ENCODE data around the gene RASL11B. TPM values are rescaled to one million over a fixed set of nuclear protein-coding genes. Genes with fewer than 3 reads are reported as not detected.

Gene RASL11B
- total and polyA plus RNA-seq, 2 of the 13 experiments (the other 11 are each of a cell fraction or from before 2014, with no cell fraction given): 0.07 to 0.20 TPM

GRCh38 chr4:52904421-52904820 lies 42.3 kb downstream of the RASL11B start (continued):
- TF ChIP-seq CC2D1A (CRISPR knock-in tag; IDR thresholded peaks at IDR 0.05) (no peak), IKZF4 (CRISPR knock-in tag; IDR thresholded peaks at IDR 0.05; ENCODE audit: borderline replicate concordance, low read depth, not compliant biosample characterization) (no peak)

DNA sequence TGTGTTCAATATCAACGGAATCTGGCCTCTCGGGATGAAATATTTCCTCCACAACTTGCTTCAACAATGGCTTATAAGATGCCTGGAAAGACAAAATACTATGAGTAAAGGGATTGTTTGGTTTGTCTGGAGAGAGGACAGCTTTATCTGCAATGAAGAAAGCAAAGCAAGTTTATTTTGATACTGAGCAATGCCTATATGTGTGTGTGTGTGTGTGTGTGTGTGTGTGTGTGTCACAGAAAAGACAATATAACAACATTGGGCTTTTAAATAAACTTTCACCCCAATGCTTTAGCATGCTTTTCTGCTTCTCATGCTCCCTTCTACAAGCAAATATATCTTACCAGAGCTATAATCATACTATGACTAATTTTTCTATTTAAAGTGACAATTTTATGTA lies 45.4 kb downstream of the RASL11B start:
- ChIA-PET POLR2A (no interaction called here), CTCF (ENCODE audit: low intra/inter-chr PET ratio, low total read pairs) (no interaction called here)
- no peak overlapping the region for H3K27ac ChIP-seq (ENCODE audit: extremely low read length, insufficient read depth, low read length)
- no peak for FAIRE-seq
- H3K9ac ChIP-seq (ENCODE audit: insufficient read depth, low read depth, low read length): no peak overlapping the region
- no peak for DNase-seq (ENCODE audit: low spot score)
- H3K36me3 ChIP-seq (replicated peaks in 1 of 2; ENCODE audit: control insufficient read depth in 1 of 2, insufficient read depth in 2 of 2, low read length in 2 of 2): no peaks in the 10 kb centered on the region; a peak in 1 of 5 replicates
- ATAC-seq: no peak
- no peaks in the 10 kb centered on the region for H4K20me1 ChIP-seq (ENCODE audit: insufficient read depth, low read length)
- H2AFZ ChIP-seq (ENCODE audit: low read length): no peak overlapping the region
- no peaks in the 10 kb centered on the region for H3K9me3 ChIP-seq (ENCODE audit: low read length)
- WGBS (ENCODE audit: low lambda C conversion rate): 98% methylated on average over 2 of the region's 2 CpGs
- H3K4me3 ChIP-seq (replicated peaks in 1 of 3; ENCODE audit: insufficient read depth in 1 of 3, low read depth in 2 of 3, low read length in 3 of 3): no peak overlapping the region
- intact Hi-C loops (cut with micrococcal nuclease; ENCODE audit: unreplicated experiment) (no loop called here), in situ Hi-C loops (cut with HindIII; ENCODE audit: extremely low pct_ligation_motif_present, low pct_unique_long_range_greater_than_20kb) (no loop called here)
- H3K4me2 ChIP-seq (ENCODE audit: low read depth, low read length): no peak overlapping the region
- no peaks in the 10 kb centered on the region for H3K79me2 ChIP-seq (ENCODE audit: insufficient read depth, low read length)
- no TSS peak for BruUV-seq (replicated peaks)
- H3K27me3 ChIP-seq (ENCODE audit: control insufficient read depth in 1 of 2, insufficient read depth in 2 of 2, low read length in 2 of 2): no peaks in the 10 kb centered on the region
- TF ChIP-seq ZBTB37 (CRISPR knock-in tag; IDR thresholded peaks at IDR 0.05): no peak
- no peak for TF ChIP-seq IRF2 (CRISPR knock-in tag; IDR thresholded peaks at IDR 0.05)
- no peak for TF ChIP-seq MEIS2 (CRISPR knock-in tag; IDR thresholded peaks at IDR 0.05)
- TF ChIP-seq SNRNP70 (IDR thresholded peaks at IDR 0.05; ENCODE audit: low read depth, low read length): no peak
- TF ChIP-seq NRL (CRISPR knock-in tag; IDR thresholded peaks at IDR 0.05; ENCODE audit: borderline replicate concordance): no peak
- TF ChIP-seq SETDB1 (CRISPR knock-in tag; IDR thresholded peaks at IDR 0.05; ENCODE audit: borderline replicate concordance): no peak
- TF ChIP-seq, protein P1, sequence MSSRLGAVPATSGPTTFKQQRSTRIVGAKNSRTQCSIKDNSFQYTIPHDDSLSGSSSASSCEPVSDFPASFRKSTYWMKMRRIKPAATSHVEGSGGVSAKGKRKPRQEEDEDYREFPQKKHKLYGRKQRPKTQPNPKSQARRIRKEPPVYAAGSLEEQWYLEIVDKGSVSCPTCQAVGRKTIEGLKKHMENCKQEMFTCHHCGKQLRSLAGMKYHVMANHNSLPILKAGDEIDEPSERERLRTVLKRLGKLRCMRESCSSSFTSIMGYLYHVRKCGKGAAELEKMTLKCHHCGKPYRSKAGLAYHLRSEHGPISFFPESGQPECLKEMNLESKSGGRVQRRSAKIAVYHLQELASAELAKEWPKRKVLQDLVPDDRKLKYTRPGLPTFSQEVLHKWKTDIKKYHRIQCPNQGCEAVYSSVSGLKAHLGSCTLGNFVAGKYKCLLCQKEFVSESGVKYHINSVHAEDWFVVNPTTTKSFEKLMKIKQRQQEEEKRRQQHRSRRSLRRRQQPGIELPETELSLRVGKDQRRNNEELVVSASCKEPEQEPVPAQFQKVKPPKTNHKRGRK (CRISPR knock-in tag; IDR thresholded peaks at IDR 0.05): no peak
- no peaks in the 10 kb centered on the region for H3K4me1 ChIP-seq (ENCODE audit: insufficient read depth, low read length)

Data from HepG2 (cell line).